Left ventricle myocardium inferior (tissue), 1 donor: Measurements from ENCODE around the gene PRLR. TPM values are rescaled to one million over a fixed set of nuclear protein-coding genes. Genes with fewer than 3 reads are reported as not detected.

Experiments used
- DNase-seq: peaks from one replicate; pipeline ENCODE4 v3.0.0-alpha.2; 2020
- H3K27ac ChIP-seq: fragments of 200-600 bp; replicated peaks from 2 replicates; pipeline ENCODE4 v1.8.0; 2021
- H3K27me3 ChIP-seq: fragments of 200-600 bp; 2 replicates; pipeline ENCODE4 v1.8.0; 2021; ENCODE audit warnings: low read depth
- H3K36me3 ChIP-seq: fragments of 200-600 bp; 2 replicates; pipeline ENCODE4 v1.8.0; 2021
- H3K4me1 ChIP-seq: fragments of 200-600 bp; 2 replicates; pipeline ENCODE4 v1.8.0; 2021
- H3K4me3 ChIP-seq: fragments of 200-600 bp; 2 replicates; pipeline ENCODE4 v1.8.0; 2021; ENCODE audit warnings: mild to moderate bottlenecking, moderate library complexity
- H3K9me3 ChIP-seq: fragments of 200-600 bp; replicated peaks from 2 replicates; pipeline ENCODE4 v1.8.0; 2021
- CTCF ChIP-seq: fragments of 200-600 bp; IDR thresholded peaks from 2 replicates; pipeline ENCODE4 v1.8.0; 2021; ENCODE audit warnings: antibody characterized with exemption, mild to moderate bottlenecking, borderline replicate concordance
- intact Hi-C: fragments of 100-400 bp; cut with micrococcal nuclease; formaldehyde crosslinking; loops from one replicate; pipeline ENCODE4 v1.11.0; 2022
- total RNA-seq: library from RNA; stranded (reverse); fragmentation: NEBNext Ultra II Directional; extraction: Animal tissue kit (Norgen Biotek cat#: 25700); gene quantifications from one replicate; pipeline ENCODE4 v1.2.1, GENCODE V29; 2021
- donor health status: DM: no; HTN: yes; CAD: no; lungs with severe emphysema.

Gene PRLR
- total RNA-seq, 1 donor from 2014 or later: 0.66 TPM

GRCh38 chr5:35052838-35053237, 177.4 kb downstream of the PRLR start:
- DNase-seq: no peak
- intact Hi-C loops: no loop called here
- H3K4me3 ChIP-seq: no peak overlapping the region
- H3K4me1 ChIP-seq: no peaks in the 10 kb centered on the region
- H3K9me3 ChIP-seq: peaks cover 6% of the 10 kb centered on the region
- no peaks in the 10 kb centered on the region for H3K36me3 ChIP-seq
- H3K27ac ChIP-seq: no peak overlapping the region
- H3K27me3 ChIP-seq: peaks cover 48% of the 10 kb centered on the region
- no peak for TF ChIP-seq CTCF

DNA sequence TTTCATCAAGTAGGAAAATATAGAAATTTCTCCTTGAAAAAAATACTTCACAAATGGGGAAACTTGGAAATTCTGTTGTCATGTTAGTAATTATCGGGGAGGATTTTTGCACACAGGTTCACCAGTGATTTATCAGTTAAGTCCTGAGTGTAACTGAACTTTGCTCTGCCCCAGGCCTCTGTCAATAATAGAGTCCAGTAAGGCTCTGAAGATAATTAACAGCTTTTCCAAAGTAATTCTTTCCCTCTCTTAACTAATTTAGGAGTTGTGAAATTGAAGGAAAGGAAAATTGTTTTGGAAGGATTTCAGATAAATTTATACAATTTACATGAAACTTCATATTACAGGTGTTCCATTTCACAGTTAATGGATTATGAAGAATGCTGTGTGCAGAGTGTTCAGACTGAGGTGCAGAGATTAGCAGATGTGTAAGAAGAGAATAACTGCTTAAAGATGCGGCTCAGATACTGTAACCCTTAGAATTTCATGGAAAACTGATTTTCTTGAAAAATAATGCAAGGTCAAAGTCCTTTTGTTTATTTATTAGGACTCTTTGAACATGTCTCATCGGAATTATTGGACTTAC, 179.7 kb downstream of the PRLR start:
- Histone ChIP-seq H3K27me3 (peaks cover 42% of the 10 kb centered on the region), H3K4me3 (no peak overlapping the region), H3K27ac (no peak overlapping the region), H3K4me1 (no peaks in the 10 kb centered on the region), H3K9me3 (peaks cover 6% of the 10 kb centered on the region), H3K36me3 (no peaks in the 10 kb centered on the region)
- DNase-seq: no peak
- intact Hi-C loops: no loop called here
- no peak for TF ChIP-seq CTCF

DNA sequence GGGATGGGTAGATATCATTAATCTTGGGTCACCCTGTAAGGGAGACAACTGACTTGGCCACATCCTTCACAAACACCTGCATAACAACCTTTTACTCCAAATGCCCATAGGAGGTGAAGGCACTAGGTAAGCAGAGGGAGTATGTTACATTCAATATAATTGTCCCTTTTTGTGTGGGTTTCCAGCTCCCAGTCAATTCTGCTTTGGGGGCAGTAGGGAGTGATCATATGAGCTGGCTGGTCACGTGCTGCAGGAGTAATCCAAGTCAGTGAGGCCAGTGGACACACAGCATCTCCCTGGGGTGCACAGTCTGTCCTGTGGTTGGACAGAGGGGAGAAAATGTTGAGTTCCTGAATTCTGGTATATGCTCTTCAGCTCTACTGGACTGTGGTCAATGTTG, 181.4 kb downstream of the PRLR start:
- DNase-seq: no peak
- TF ChIP-seq CTCF: no peak
- H3K27me3 ChIP-seq: peaks cover 50% of the 10 kb centered on the region
- H3K36me3 ChIP-seq: no peaks in the 10 kb centered on the region
- H3K27ac ChIP-seq: no peak overlapping the region
- peaks cover 6% of the 10 kb centered on the region for H3K9me3 ChIP-seq
- no peak overlapping the region for H3K4me3 ChIP-seq
- intact Hi-C loops: no loop called here
- no peaks in the 10 kb centered on the region for H3K4me1 ChIP-seq

GRCh38 chr5:35047785-35048404, 182.4 kb downstream of the PRLR start, which contains the start of gene AGXT2:
TSS of gene AGXT2 (minus strand) at chr5:35047949. CDS start at chr5:35047892, 57 bp downstream.
- Histone ChIP-seq H3K4me1 (no peaks in the 10 kb centered on the region), H3K36me3 (no peaks in the 10 kb centered on the region), H3K9me3 (peaks cover 6% of the 10 kb centered on the region), H3K27ac (no peak within 1 kb of the TSS), H3K27me3 (peaks cover 55% of the 10 kb centered on the region), H3K4me3 (no peak within 1 kb of the TSS)
- DNase-seq: no peak
- no peak for TF ChIP-seq CTCF
- intact Hi-C loops: no loop called here

DNA sequence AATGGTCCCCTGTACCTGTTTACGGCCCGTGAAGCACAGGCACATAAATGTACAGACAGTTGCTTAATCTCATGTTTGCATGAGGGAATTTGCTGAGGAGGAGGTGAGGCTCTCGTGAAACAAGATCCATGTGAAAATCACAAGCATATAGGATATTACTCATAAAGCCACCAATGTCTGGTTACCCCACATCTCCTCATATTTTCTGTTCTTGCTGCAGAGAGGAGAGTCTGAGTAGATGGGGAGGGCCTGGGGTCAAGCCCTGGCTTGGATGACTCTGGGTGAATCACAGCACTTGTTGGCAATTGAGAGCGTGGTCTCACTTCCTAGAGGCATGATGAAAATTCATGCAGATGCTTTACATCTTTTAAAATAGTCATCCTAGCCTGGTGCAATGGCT, 183.5 kb downstream of the PRLR start:
- intact Hi-C loops: no loop called here
- TF ChIP-seq CTCF: no peak
- H3K9me3 ChIP-seq: peaks cover 2% of the 10 kb centered on the region
- no peaks in the 10 kb centered on the region for H3K4me1 ChIP-seq
- no peak overlapping the region for H3K27ac ChIP-seq
- H3K4me3 ChIP-seq: no peak overlapping the region
- no peak for DNase-seq
- H3K27me3 ChIP-seq: peaks cover 55% of the 10 kb centered on the region
- H3K36me3 ChIP-seq: no peaks in the 10 kb centered on the region
